Measurements from ENCODE around the gene EML5.

EML5 gene

DNA sequence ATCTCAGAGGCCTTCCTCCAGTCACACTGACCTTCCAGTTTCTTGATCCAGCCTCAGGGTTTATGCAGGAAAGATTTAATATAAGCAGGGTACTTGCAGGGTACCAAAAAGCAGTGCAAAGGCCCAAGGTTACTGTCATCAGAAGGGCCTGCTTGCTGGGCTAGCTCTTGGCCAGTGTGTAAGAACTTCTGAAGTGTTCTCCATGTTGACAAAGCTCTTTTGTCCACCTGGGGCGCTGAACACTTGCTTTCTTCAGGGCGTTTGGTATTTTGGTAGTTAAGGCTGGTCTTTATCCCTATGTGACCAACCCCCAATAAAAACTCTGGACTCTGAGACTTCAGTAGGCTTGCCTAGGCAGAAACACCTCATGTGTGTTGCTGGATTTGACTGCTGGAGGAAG, 160.2 kb downstream of the EML5 start:
- Histone ChIP-seq H2BK120ac (ENCODE audit: insufficient read depth, low read length, poor library complexity) (no peak overlapping the region), H3K9me3 (ENCODE audit: insufficient read depth, low read depth, low read length) (no peaks in the 10 kb centered on the region), H3K79me2 (ENCODE audit: control insufficient read depth, insufficient read depth, low read length, poor library complexity) (no peaks in the 10 kb centered on the region), H3K36me3 (ENCODE audit: control insufficient read depth in 1 of 2, insufficient read depth in 2 of 2, low read length in 2 of 2) (no peaks in the 10 kb centered on the region), H3K4me3 (ENCODE audit: low read depth, low read length) (no peak overlapping the region), H4K12ac (ENCODE audit: low read depth, low read length) (no peak overlapping the region), H3K23ac (ENCODE audit: low read length) (no peak overlapping the region), H3K79me1 (ENCODE audit: low read length) (no peaks in the 10 kb centered on the region), H3K27ac (ENCODE audit: low read depth, low read length) (no peak overlapping the region), H4K8ac (ENCODE audit: low read depth, low read length) (no peak overlapping the region), H3K18ac (ENCODE audit: low read length) (no peak overlapping the region), H2AK5ac (ENCODE audit: low read length) (no peak overlapping the region), H3K4me2 (ENCODE audit: low read length) (no peak overlapping the region), H3K14ac (ENCODE audit: low read length) (no peak overlapping the region), H2AFZ (ENCODE audit: insufficient read depth, low read length, poor library complexity) (no peak overlapping the region), H2BK5ac (ENCODE audit: low read depth, low read length, poor library complexity) (no peak overlapping the region), H3K9ac (ENCODE audit: low read length) (no peak overlapping the region), H2BK12ac (ENCODE audit: low read length) (no peak overlapping the region), H3K4me1 (ENCODE audit: control insufficient read depth in 1 of 2, insufficient read depth in 2 of 2, low read length in 2 of 2) (peaks cover 0 to 3% of the 10 kb centered on the region in 2 experiments), H4K91ac (ENCODE audit: low read depth, low read length) (no peak overlapping the region), H3K4ac (ENCODE audit: low read depth, low read length) (no peak overlapping the region), H3K27me3 (ENCODE audit: insufficient read depth, low read length) (no peaks in the 10 kb centered on the region)
- DNase-seq: no peak
- WGBS (ENCODE audit: extremely low coverage, insufficient coverage, insufficient read length): no CpG with 5 or more reads among the region's 2 CpGs

DNA sequence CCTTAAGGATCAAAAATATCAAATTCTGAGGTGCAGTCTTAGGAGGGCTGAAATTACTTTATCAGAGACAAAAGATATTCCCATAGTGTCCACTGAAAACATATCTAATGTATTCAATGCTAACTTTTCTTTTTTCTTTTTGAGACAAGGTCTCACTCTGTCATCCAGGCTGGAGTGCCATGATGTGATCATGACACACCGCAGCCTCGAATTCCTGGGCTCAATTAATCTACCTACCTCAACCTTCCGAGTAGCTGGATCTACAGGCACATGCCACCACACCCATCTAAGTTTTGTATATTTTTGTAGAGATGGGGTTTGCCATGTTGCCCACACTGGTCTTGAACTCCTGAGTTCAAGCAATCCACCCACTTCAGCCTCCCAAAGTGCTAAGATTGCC, 161.7 kb downstream of the EML5 start:
- H4K8ac ChIP-seq (ENCODE audit: low read depth, low read length): no peak overlapping the region
- H4K12ac ChIP-seq (ENCODE audit: low read depth, low read length): no peak overlapping the region
- no peak overlapping the region for H3K4ac ChIP-seq (ENCODE audit: low read depth, low read length)
- no peak overlapping the region for H2BK5ac ChIP-seq (ENCODE audit: low read depth, low read length, poor library complexity)
- DNase-seq: no peak
- H3K4me3 ChIP-seq (ENCODE audit: low read depth, low read length): no peak overlapping the region
- H2AK5ac ChIP-seq (ENCODE audit: low read length): no peak overlapping the region
- peaks cover 0 to 3% of the 10 kb centered on the region in 2 experiments for H3K4me1 ChIP-seq (ENCODE audit: control insufficient read depth in 1 of 2, insufficient read depth in 2 of 2, low read length in 2 of 2)
- no peak overlapping the region for H3K14ac ChIP-seq (ENCODE audit: low read length)
- H3K4me2 ChIP-seq (ENCODE audit: low read length): no peak overlapping the region
- H3K27ac ChIP-seq (ENCODE audit: low read depth, low read length): no peak overlapping the region
- no peak overlapping the region for H2AFZ ChIP-seq (ENCODE audit: insufficient read depth, low read length, poor library complexity)
- H2BK12ac ChIP-seq (ENCODE audit: low read length): no peak overlapping the region
- WGBS (ENCODE audit: extremely low coverage, insufficient coverage, insufficient read length): no CpG with 5 or more reads among the region's 3 CpGs
- no peak overlapping the region for H3K9ac ChIP-seq (ENCODE audit: low read length)
- H3K79me1 ChIP-seq (ENCODE audit: low read length): no peaks in the 10 kb centered on the region
- H3K79me2 ChIP-seq (ENCODE audit: control insufficient read depth, insufficient read depth, low read length, poor library complexity): no peaks in the 10 kb centered on the region
- H3K36me3 ChIP-seq (ENCODE audit: control insufficient read depth in 1 of 2, insufficient read depth in 2 of 2, low read length in 2 of 2): no peaks in the 10 kb centered on the region
- H4K91ac ChIP-seq (ENCODE audit: low read depth, low read length): no peak overlapping the region
- no peaks in the 10 kb centered on the region for H3K9me3 ChIP-seq (ENCODE audit: insufficient read depth, low read depth, low read length)
- no peak overlapping the region for H3K23ac ChIP-seq (ENCODE audit: low read length)
- no peak overlapping the region for H2BK120ac ChIP-seq (ENCODE audit: insufficient read depth, low read length, poor library complexity)
- H3K18ac ChIP-seq (ENCODE audit: low read length): no peak overlapping the region
- H3K27me3 ChIP-seq (ENCODE audit: insufficient read depth, low read length): no peaks in the 10 kb centered on the region

DNA sequence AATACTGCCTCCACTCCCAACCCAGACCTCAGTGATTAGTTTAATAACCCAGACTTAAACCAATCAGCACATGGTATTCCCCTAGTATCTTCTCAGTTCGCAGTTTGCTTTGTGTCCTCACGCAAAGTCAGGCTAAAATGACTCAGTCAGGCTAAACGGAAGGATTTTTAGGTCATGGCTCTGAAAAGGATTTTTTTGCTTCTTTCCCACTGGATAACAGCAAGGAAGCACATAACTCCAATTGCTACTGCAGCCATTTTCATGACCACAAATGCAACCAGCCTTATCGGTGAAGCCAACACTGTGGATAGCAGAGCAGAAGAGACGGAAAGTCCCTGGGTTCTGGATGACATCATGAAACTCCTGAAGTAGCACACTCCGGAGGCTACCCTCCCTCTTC, 162.2 kb downstream of the EML5 start:
- H3K4ac ChIP-seq (ENCODE audit: low read depth, low read length): no peak overlapping the region
- no peaks in the 10 kb centered on the region for H3K9me3 ChIP-seq (ENCODE audit: insufficient read depth, low read depth, low read length)
- H2BK12ac ChIP-seq (ENCODE audit: low read length): no peak overlapping the region
- H3K14ac ChIP-seq (ENCODE audit: low read length): no peak overlapping the region
- H3K27ac ChIP-seq (ENCODE audit: low read depth, low read length): no peak overlapping the region
- H3K79me2 ChIP-seq (ENCODE audit: control insufficient read depth, insufficient read depth, low read length, poor library complexity): no peaks in the 10 kb centered on the region
- no peak overlapping the region for H4K91ac ChIP-seq (ENCODE audit: low read depth, low read length)
- WGBS (ENCODE audit: extremely low coverage, insufficient coverage, insufficient read length): no CpG with 5 or more reads among the region's 6 CpGs
- H3K23ac ChIP-seq (ENCODE audit: low read length): no peak overlapping the region
- H2BK5ac ChIP-seq (ENCODE audit: low read depth, low read length, poor library complexity): no peak overlapping the region
- H2AK5ac ChIP-seq (ENCODE audit: low read length): no peak overlapping the region
- H3K4me2 ChIP-seq (ENCODE audit: low read length): no peak overlapping the region
- no peak overlapping the region for H2AFZ ChIP-seq (ENCODE audit: insufficient read depth, low read length, poor library complexity)
- H3K4me1 ChIP-seq (ENCODE audit: control insufficient read depth in 1 of 2, insufficient read depth in 2 of 2, low read length in 2 of 2): peaks cover 0 to 3% of the 10 kb centered on the region in 2 experiments
- peak; percentile 53 to 67 for DNase-seq
- no peak overlapping the region for H3K9ac ChIP-seq (ENCODE audit: low read length)
- H3K36me3 ChIP-seq (ENCODE audit: control insufficient read depth in 1 of 2, insufficient read depth in 2 of 2, low read length in 2 of 2): no peaks in the 10 kb centered on the region
- no peak overlapping the region for H3K4me3 ChIP-seq (ENCODE audit: low read depth, low read length)
- H4K12ac ChIP-seq (ENCODE audit: low read depth, low read length): no peak overlapping the region
- H2BK120ac ChIP-seq (ENCODE audit: insufficient read depth, low read length, poor library complexity): no peak overlapping the region
- no peak overlapping the region for H4K8ac ChIP-seq (ENCODE audit: low read depth, low read length)
- no peaks in the 10 kb centered on the region for H3K79me1 ChIP-seq (ENCODE audit: low read length)
- no peaks in the 10 kb centered on the region for H3K27me3 ChIP-seq (ENCODE audit: insufficient read depth, low read length)
- H3K18ac ChIP-seq (ENCODE audit: low read length): no peak overlapping the region

DNA sequence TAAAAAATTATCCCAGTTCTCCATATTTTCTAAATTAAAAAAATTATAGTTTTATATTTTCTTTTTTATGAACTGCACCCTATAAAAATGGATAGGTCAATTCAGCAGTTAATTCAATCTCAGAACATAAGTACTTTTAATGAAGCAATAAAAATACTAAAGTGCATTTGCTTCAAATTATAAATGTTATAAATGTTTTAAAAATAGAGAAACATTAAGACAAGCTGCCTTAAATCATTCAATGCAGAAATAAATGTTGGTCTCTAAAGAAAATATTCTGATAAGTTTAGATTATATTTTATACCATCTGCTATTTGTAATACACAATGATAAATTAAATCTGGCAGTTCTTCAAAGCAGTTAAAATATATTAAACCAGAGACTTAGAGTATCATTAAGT, 164.3 kb downstream of the EML5 start:
- Histone ChIP-seq H3K27me3 (ENCODE audit: insufficient read depth, low read length) (no peaks in the 10 kb centered on the region), H3K36me3 (ENCODE audit: control insufficient read depth in 1 of 2, insufficient read depth in 2 of 2, low read length in 2 of 2) (no peaks in the 10 kb centered on the region), H2BK12ac (ENCODE audit: low read length) (no peak overlapping the region)

GRCh38 chr14:88628033-88628432, 164.7 kb downstream of the EML5 start:
- Histone ChIP-seq H3K14ac (ENCODE audit: low read length) (no peak overlapping the region), H3K27me3 (ENCODE audit: insufficient read depth, low read length) (no peaks in the 10 kb centered on the region), H2AK5ac (ENCODE audit: low read length) (no peak overlapping the region), H3K27ac (ENCODE audit: low read depth, low read length) (no peak overlapping the region), H2BK12ac (ENCODE audit: low read length) (no peak overlapping the region), H3K4me1 (ENCODE audit: control insufficient read depth in 1 of 2, insufficient read depth in 2 of 2, low read length in 2 of 2) (peaks cover 0 to 3% of the 10 kb centered on the region in 2 experiments), H4K12ac (ENCODE audit: low read depth, low read length) (no peak overlapping the region), H2BK5ac (ENCODE audit: low read depth, low read length, poor library complexity) (no peak overlapping the region), H3K36me3 (ENCODE audit: control insufficient read depth in 1 of 2, insufficient read depth in 2 of 2, low read length in 2 of 2) (no peaks in the 10 kb centered on the region), H4K91ac (ENCODE audit: low read depth, low read length) (no peak overlapping the region), H2BK120ac (ENCODE audit: insufficient read depth, low read length, poor library complexity) (no peak overlapping the region), H3K4me2 (ENCODE audit: low read length) (no peak overlapping the region), H3K18ac (ENCODE audit: low read length) (no peak overlapping the region), H3K4me3 (ENCODE audit: low read depth, low read length) (no peak overlapping the region), H3K23ac (ENCODE audit: low read length) (no peak overlapping the region), H4K8ac (ENCODE audit: low read depth, low read length) (no peak overlapping the region), H2AFZ (ENCODE audit: insufficient read depth, low read length, poor library complexity) (no peak overlapping the region), H3K79me2 (ENCODE audit: control insufficient read depth, insufficient read depth, low read length, poor library complexity) (no peaks in the 10 kb centered on the region), H3K79me1 (ENCODE audit: low read length) (no peaks in the 10 kb centered on the region), H3K9ac (ENCODE audit: low read length) (no peak overlapping the region), H3K9me3 (ENCODE audit: insufficient read depth, low read depth, low read length) (no peaks in the 10 kb centered on the region), H3K4ac (ENCODE audit: low read depth, low read length) (no peak overlapping the region)
- DNase-seq: no peak

More for the DNA sequence above, 164.3 kb downstream of the EML5 start:
- H2BK5ac ChIP-seq (ENCODE audit: low read depth, low read length, poor library complexity): no peak overlapping the region
- no peaks in the 10 kb centered on the region for H3K9me3 ChIP-seq (ENCODE audit: insufficient read depth, low read depth, low read length)
- H3K14ac ChIP-seq (ENCODE audit: low read length): no peak overlapping the region
- H4K8ac ChIP-seq (ENCODE audit: low read depth, low read length): no peak overlapping the region
- no peak overlapping the region for H2AK5ac ChIP-seq (ENCODE audit: low read length)
- H3K4me2 ChIP-seq (ENCODE audit: low read length): no peak overlapping the region
- H3K4me1 ChIP-seq (ENCODE audit: control insufficient read depth in 1 of 2, insufficient read depth in 2 of 2, low read length in 2 of 2): peaks cover 0 to 3% of the 10 kb centered on the region in 2 experiments
- no peak overlapping the region for H3K9ac ChIP-seq (ENCODE audit: low read length)
- H3K79me1 ChIP-seq (ENCODE audit: low read length): no peaks in the 10 kb centered on the region
- no peaks in the 10 kb centered on the region for H3K79me2 ChIP-seq (ENCODE audit: control insufficient read depth, insufficient read depth, low read length, poor library complexity)
- H3K18ac ChIP-seq (ENCODE audit: low read length): no peak overlapping the region
- no peak overlapping the region for H2AFZ ChIP-seq (ENCODE audit: insufficient read depth, low read length, poor library complexity)
- H4K12ac ChIP-seq (ENCODE audit: low read depth, low read length): no peak overlapping the region
- no peak overlapping the region for H3K23ac ChIP-seq (ENCODE audit: low read length)
- H4K91ac ChIP-seq (ENCODE audit: low read depth, low read length): no peak overlapping the region
- H3K4me3 ChIP-seq (ENCODE audit: low read depth, low read length): no peak overlapping the region
- DNase-seq: no peak
- no peak overlapping the region for H3K27ac ChIP-seq (ENCODE audit: low read depth, low read length)
- H3K4ac ChIP-seq (ENCODE audit: low read depth, low read length): no peak overlapping the region
- H2BK120ac ChIP-seq (ENCODE audit: insufficient read depth, low read length, poor library complexity): no peak overlapping the region

All from trophoblast cell (in vitro differentiated cells and primary cell).